ENCODE measurements around the gene LRRN2.

LRRN2 gene

GRCh38 chr1:204688776-204689175, 3.2 kb upstream of the LRRN2 start:
- DNase-seq, result no peak

- no peak for DNase-seq
Measured at GRCh38 chr1:204688007-204688406, 2.5 kb upstream of the LRRN2 start.

DNA sequence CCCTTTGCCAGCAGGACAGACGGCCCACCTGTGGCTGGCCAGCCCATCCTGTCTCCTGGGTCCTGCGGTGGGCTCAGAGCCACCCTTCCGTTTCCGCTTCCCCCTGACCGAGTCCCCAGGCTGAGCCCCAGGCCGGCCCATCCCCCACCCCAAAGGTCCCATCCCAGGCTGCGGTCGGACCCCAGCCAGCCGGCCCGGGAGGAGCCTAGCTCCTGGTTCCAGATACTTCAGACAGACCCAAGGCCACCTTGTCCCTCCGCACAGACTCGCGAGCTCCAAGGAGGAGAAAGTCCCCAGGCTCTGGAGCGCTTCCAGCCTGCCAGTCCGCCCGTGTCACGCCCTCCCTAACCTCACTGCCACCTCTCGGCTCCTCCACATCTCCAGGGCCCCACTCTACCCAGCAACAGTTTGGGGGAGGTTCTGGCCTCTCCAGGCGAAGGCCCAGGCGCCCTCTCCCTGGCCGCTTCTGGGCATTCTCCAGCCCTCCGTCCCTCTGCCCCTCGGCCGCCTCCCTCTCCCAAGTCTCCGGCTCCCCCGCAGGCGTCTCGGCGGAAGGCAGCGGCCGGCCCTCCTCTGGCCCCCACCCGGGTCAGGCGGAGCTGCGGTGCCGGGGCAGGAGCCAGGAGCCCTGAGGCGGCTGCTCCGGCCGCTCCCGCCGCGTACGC, 835 bp downstream of the LRRN2 start:
- DNase-seq, result no peak

- DNase-seq, result no peak
Measured at GRCh38 chr1:204684206-204684570, 1.4 kb downstream of the LRRN2 start.

- no peak for DNase-seq
Measured at GRCh38 chr1:204683284-204684205, 2.0 kb downstream of the LRRN2 start.

- no peak for DNase-seq
Measured at GRCh38 chr1:204680461-204680860, 5.1 kb downstream of the LRRN2 start.

DNA sequence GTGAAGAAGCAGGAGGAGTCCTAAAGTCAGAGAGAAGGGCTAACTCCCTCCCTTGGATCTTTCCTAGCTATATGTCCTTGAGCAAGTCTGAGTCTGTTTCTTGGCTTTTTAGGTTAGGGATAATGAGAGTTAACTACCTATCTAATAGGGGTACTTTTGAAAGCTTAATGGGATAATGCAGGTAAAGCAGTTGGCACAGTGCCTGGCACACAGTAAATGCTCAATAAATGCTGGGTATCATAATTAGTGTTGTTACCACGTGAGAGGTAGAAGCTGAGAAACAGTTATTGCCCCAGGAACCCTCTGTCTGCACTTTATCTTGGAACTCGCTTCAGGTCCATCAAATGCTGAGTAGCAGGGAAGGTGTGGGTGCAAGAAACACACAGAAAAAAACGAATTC, 5.5 kb downstream of the LRRN2 start:
- DNase-seq, result no peak

GRCh38 chr1:204678721-204679475, 6.6 kb downstream of the LRRN2 start:
- DNase-seq, result no peak

DNA sequence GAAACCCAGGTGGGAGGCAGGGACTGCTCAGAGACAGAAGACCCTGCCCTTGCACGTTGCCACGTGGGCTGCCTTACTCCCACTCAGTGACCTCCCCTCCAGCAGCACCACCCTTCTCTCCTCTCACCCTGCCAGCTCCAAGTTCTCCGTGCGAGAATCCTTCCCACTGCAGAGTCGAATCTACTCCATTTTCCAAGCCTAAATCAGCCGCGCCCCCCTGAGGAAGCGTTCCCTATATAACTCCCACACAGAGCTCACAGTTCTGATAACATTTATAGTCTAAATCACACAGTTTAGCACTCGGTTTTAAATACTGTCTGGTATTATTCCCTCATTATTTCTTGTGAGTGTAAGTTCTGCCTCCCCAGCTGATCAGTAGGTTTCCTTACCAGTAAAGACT, 7.7 kb downstream of the LRRN2 start:
- no peak for DNase-seq

DNA sequence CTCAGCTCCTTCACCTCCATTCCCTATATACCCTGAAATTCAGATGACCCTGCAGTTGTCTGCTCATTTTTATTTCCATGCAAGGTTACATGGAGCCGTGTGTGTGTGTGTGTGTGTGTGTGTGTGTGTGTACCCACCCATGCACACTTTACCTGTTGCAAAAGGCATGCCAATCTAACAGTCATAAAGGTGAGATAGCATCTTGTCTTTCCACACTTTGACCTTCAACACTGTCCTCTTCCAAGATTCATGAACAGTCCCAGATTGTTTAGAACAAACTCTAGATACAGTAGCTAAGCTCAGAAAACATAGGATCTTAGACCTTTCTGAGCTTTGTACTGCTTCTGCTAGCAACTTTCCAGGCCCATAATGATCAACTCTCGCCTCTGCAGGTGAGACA, 9.5 kb downstream of the LRRN2 start:
- DNase-seq, result no peak

- DNase-seq, result no peak
Measured at GRCh38 chr1:204673909-204674649, 11.5 kb downstream of the LRRN2 start.

DNA sequence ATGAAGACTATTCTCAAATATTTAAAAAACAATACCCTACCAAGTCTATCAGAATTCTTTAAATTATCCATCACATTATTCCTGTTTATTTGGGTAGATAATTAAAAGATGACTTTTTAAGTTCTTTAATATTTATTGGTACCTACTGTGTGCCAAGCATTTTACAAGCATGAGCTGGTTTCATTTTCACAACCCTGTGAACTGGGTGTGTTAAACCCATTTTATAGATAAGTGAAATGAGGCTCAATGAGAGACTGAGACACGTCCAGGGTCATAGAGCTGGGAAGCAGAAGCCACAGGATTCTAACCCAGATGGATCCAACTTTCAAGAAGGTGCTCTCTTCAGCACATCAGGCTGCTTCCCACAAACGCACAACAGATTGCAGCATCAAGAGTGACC, 12.3 kb downstream of the LRRN2 start:
- DNase-seq, result no peak

GRCh38 chr1:204672482-204673121, 12.9 kb downstream of the LRRN2 start:
- no peak for DNase-seq

DNA sequence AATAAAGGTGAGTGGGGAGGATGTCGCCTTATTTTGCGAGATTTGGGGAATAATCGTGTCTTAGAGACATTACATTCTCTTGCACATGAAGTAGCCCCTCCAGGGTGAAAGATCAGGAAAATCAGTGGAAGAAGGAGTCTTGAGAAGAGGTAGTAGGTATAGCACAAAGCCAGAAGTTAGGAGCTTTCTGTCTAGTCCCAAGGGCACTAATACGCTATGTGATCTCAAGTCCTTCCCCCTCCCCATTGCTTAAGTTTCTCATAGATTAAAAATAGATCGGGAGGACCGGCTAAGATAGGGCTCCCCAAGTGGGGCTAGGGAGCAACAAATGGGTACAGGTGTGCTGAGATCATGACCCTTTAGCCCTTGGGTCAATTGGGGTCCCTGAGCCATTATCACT, 13.5 kb downstream of the LRRN2 start:
- DNase-seq, result no peak

GRCh38 chr1:204670152-204670927, 15.2 kb downstream of the LRRN2 start:
- no peak for DNase-seq

GRCh38 chr1:204669579-204669978, 16.0 kb downstream of the LRRN2 start:
- no peak for DNase-seq

- no peak for DNase-seq
Measured at GRCh38 chr1:204664384-204664651, 21.2 kb downstream of the LRRN2 start.

GRCh38 chr1:204663644-204664383, 21.7 kb downstream of the LRRN2 start:
- no peak for DNase-seq

GRCh38 chr1:204662530-204662929, 23.0 kb downstream of the LRRN2 start:
- DNase-seq, result no peak

DNA sequence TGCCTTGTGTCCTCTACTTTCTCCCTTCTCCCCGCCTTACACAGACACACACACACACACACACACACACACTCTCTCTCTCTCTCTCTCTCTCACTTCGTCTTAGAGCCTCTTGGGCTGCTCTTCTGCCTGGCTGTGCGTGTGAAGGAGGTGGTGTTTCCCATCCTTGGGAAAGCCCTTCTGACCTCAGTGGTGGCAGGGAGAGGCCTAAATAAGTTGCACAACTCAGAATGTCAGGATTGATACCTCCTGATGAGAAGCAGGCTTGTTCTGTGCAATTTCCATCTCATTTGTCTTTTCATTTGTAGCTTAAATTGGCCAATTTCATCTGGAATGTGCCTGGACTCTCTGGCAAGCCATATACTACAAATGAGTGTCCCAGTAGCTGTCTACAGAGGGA, 25.0 kb downstream of the LRRN2 start:
- DNase-seq, result no peak

DNA sequence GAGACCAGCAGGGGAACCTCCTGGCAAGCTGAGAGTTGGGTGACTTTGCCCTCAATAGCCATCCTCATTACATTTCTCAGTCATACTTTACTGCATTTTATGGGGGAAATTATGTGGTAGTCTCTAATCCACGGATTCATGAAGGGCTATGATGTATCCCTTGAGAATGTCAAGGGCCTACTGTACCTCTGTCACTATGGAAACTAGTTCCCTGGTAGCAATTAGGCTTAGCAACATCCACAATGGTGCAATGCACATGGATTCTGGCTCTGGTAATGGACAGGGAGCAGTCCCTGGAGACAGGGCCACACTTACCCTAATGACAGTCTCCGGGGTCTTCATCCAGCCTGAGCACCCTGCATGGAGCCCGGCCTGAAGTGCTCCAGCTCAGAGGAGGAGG, 26.5 kb downstream of the LRRN2 start:
- DNase-seq, result no peak
